Measurements from ENCODE around the gene LURAP1L. TPM values are rescaled to one million over a fixed set of nuclear protein-coding genes. Genes with fewer than 3 reads are reported as not detected.

LURAP1L gene
- total RNA-seq, 1 experiment from 2014 or later, result 0.13 TPM

DNA sequence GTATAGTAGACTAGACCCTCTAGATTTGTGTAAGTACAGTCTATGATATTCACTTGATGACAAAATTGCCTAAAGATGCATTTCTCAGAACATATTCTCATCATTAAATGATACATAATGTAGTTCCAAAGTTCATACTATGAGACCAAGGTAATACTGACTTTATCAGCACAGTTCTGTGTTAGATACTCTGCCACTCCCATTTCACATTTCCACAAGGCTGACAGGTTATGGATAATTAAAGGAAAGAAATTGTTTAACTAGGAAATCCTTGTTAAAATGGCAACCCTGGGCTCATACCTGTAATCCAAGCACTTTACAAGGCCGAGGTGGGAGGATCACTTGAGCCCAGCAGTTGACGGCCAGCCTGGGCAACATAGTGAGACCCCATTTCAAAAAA lies 48.0 kb upstream of the LURAP1L start:
- Histone ChIP-seq H4K5ac (ENCODE audit: insufficient read length, low read depth, low read length) (no peak overlapping the region), H2BK20ac (ENCODE audit: low read depth, low read length, poor library complexity, severe bottlenecking) (no peak overlapping the region), H2BK12ac (ENCODE audit: insufficient read length, low read depth, low read length) (no peak overlapping the region), H3T11ph (ENCODE audit: low read length) (no peak overlapping the region), H4K8ac (replicated peaks; ENCODE audit: insufficient read length, low read depth, low read length) (no peak overlapping the region), H3K23ac (ENCODE audit: insufficient read length, low read depth, low read length) (no peak overlapping the region), H3K27me3 (ENCODE audit: insufficient read depth, low read length) (no peaks in the 10 kb centered on the region), H3K14ac (ENCODE audit: insufficient read depth, low read length) (no peak overlapping the region), H3K4ac (ENCODE audit: low read depth, low read length) (no peak overlapping the region), H2AK5ac (ENCODE audit: insufficient read length, low read length) (no peak overlapping the region), H3K79me1 (ENCODE audit: insufficient read depth, low read depth, low read length, poor library complexity, severe bottlenecking) (no peaks in the 10 kb centered on the region), H4K20me1 (ENCODE audit: control insufficient read depth, insufficient read depth, insufficient read length) (no peaks in the 10 kb centered on the region), H3K23me2 (ENCODE audit: insufficient read length, low read depth, low read length, poor library complexity, severe bottlenecking) (no peaks in the 10 kb centered on the region), H3K79me2 (ENCODE audit: insufficient read depth, low read length) (no peaks in the 10 kb centered on the region), H3K18ac (ENCODE audit: insufficient read length, low read depth, low read length) (no peak overlapping the region), H3K9me3 (ENCODE audit: control insufficient read depth, low read depth, low read length) (no peaks in the 10 kb centered on the region), H3K4me2 (ENCODE audit: insufficient read depth, insufficient read length, low read length) (no peak overlapping the region), H3K9ac (ENCODE audit: extremely low read depth, insufficient read length, low read length) (no peak overlapping the region), H3K56ac (ENCODE audit: insufficient read length, low read depth, low read length) (no peak overlapping the region), H2AFZ (ENCODE audit: low read length) (no peak overlapping the region), H2BK5ac (ENCODE audit: insufficient read length, low read length) (no peak overlapping the region), H2BK120ac (ENCODE audit: low read depth, low read length, poor library complexity, severe bottlenecking) (no peak overlapping the region), H4K91ac (ENCODE audit: insufficient read length, low read depth, low read length) (no peak overlapping the region), H3K27ac (ENCODE audit: insufficient read length, low read depth, low read length) (no peak overlapping the region), H2BK15ac (ENCODE audit: low read depth, low read length) (no peak overlapping the region), H3K4me1 (ENCODE audit: insufficient read depth, low read length) (no peaks in the 10 kb centered on the region)
- no CpG with 5 or more reads among the region's 2 CpGs for WGBS (ENCODE audit: extremely low coverage, insufficient read length, low lambda C conversion rate)
- no peaks in the 10 kb centered on the region for H3K27me3 Mint-ChIP-seq (ENCODE audit: low read depth)
- TF ChIP-seq, protein P1, sequence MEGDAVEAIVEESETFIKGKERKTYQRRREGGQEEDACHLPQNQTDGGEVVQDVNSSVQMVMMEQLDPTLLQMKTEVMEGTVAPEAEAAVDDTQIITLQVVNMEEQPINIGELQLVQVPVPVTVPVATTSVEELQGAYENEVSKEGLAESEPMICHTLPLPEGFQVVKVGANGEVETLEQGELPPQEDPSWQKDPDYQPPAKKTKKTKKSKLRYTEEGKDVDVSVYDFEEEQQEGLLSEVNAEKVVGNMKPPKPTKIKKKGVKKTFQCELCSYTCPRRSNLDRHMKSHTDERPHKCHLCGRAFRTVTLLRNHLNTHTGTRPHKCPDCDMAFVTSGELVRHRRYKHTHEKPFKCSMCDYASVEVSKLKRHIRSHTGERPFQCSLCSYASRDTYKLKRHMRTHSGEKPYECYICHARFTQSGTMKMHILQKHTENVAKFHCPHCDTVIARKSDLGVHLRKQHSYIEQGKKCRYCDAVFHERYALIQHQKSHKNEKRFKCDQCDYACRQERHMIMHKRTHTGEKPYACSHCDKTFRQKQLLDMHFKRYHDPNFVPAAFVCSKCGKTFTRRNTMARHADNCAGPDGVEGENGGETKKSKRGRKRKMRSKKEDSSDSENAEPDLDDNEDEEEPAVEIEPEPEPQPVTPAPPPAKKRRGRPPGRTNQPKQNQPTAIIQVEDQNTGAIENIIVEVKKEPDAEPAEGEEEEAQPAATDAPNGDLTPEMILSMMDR (conservative IDR thresholded peaks at IDR 0.05), result no peak
- H3K36me3 Mint-ChIP-seq (ENCODE audit: insufficient read depth in 1 of 3, low read depth in 3 of 3), result no peaks in the 10 kb centered on the region
- no peak for DNase-seq
- no peaks in the 10 kb centered on the region; a peak in 1 of 4 replicates for H3K4me1 Mint-ChIP-seq
- no peak overlapping the region for H3K4me3 Mint-ChIP-seq
- no peak overlapping the region for H3K27ac Mint-ChIP-seq
- H3K9me3 Mint-ChIP-seq, result no peaks in the 10 kb centered on the region

Data from H9 (cell line).